Loucy (cell line): ENCODE data around the gene APLF.

Experiments used
- H2AFZ ChIP-seq: fragments of 200-600 bp; sonication (generic); 2 replicates; pipeline ENCODE4 v1.6.0; 2016; ENCODE audit warnings: antibody characterized with exemption, mild to moderate bottlenecking, low read length, moderate library complexity
- H3F3A ChIP-seq: fragments of 200-600 bp; 2 replicates; pipeline ENCODE4 v1.6.0; 2016; ENCODE audit warnings: antibody characterized with exemption, low read depth, mild to moderate bottlenecking
- H3K27me3 ChIP-seq: fragments of 200-600 bp; sonication (generic); 2 replicates; pipeline ENCODE4 v1.6.1; 2014; ENCODE audit warnings: low read length, mild to moderate bottlenecking; ENCODE audit not compliant: insufficient read depth, poor library complexity, severe bottlenecking
- H3K36me3 ChIP-seq: fragments of 200-600 bp; sonication (generic); 2 replicates; pipeline ENCODE4 v1.6.1; 2016; ENCODE audit warnings: low read length; ENCODE audit not compliant: insufficient read depth
- H3K4me1 ChIP-seq: fragments of 200-600 bp; sonication (generic); 2 replicates; pipeline ENCODE4 v1.5.1; 2014; ENCODE audit warnings: low read length, mild to moderate bottlenecking; ENCODE audit not compliant: insufficient read depth, poor library complexity, severe bottlenecking
- H3K4me2 ChIP-seq: fragments of 200-600 bp; sonication (generic); 2 replicates; pipeline ENCODE4 v1.6.0; 2014; ENCODE audit warnings: antibody characterized with exemption, low read length, low read depth, mild to moderate bottlenecking; ENCODE audit not compliant: poor library complexity, severe bottlenecking
- H3K4me3 ChIP-seq: fragments of 200-600 bp; sonication (generic); 2 replicates; pipeline ENCODE4 v1.5.1; 2014; ENCODE audit warnings: low read length, mild to moderate bottlenecking, mixed read lengths; ENCODE audit not compliant: poor library complexity, severe bottlenecking
- H3K79me2 ChIP-seq: fragments of 200-600 bp; sonication (generic); 2 replicates; pipeline ENCODE4 v1.6.1; 2014; ENCODE audit warnings: low read length; ENCODE audit not compliant: insufficient read depth
- H3K9ac ChIP-seq: fragments of 200-600 bp; sonication (generic); 2 replicates; pipeline ENCODE4 v1.6.0; 2014; ENCODE audit warnings: mild to moderate bottlenecking, low read depth, low read length, moderate library complexity; ENCODE audit not compliant: poor library complexity, severe bottlenecking
- H3K9me2 ChIP-seq: fragments of 200-600 bp; sonication (generic); replicated peaks from 2 replicates; pipeline ENCODE4 v1.6.1; 2016; ENCODE audit warnings: low read depth, low read length, mixed read lengths
- H3K9me3 ChIP-seq: fragments of 200-600 bp; sonication (generic); 2 replicates; pipeline ENCODE4 v1.6.1; 2014; ENCODE audit warnings: mild to moderate bottlenecking, antibody characterized with exemption, low read length, low read depth; ENCODE audit not compliant: insufficient read depth
- H4K20me1 ChIP-seq: fragments of 200-600 bp; sonication (generic); 2 replicates; pipeline ENCODE4 v1.6.0; 2014; ENCODE audit warnings: antibody characterized with exemption, low read length, mild to moderate bottlenecking; ENCODE audit not compliant: insufficient read depth, poor library complexity, severe bottlenecking
- CTCF ChIP-seq: fragments of 200-600 bp; sonication (generic); conservative IDR thresholded peaks from 2 replicates; pipeline ENCODE4 v1.5.1; 2014; ENCODE audit warnings: mild to moderate bottlenecking, antibody characterized with exemption, low read length
- EZH2phosphoT487 ChIP-seq: fragments of 200-600 bp; IDR thresholded peaks from 2 replicates; pipeline ENCODE4 v1.6.1; 2018; ENCODE audit warnings: antibody characterized with exemption, mild to moderate bottlenecking, moderate library complexity, borderline replicate concordance

APLF gene

GRCh38 chr2:68418855-68419254, 48.5 kb upstream of the APLF start:
- H3K9me2 ChIP-seq = no peaks in the 10 kb centered on the region
- H3K4me3 ChIP-seq = no peak overlapping the region
- H4K20me1 ChIP-seq = no peaks in the 10 kb centered on the region
- peak overlapping the region; percentile 55 for H3K9ac ChIP-seq
- H2AFZ ChIP-seq = peak overlapping the region; percentile 35
- TF ChIP-seq CTCF = peak; percentile 27; the same call in 1 of the 2 replicates
- TF ChIP-seq EZH2phosphoT487 = no peak
- H3K4me1 ChIP-seq = peaks cover 49% of the 10 kb centered on the region
- H3F3A ChIP-seq = no peaks in the 10 kb centered on the region
- no peaks in the 10 kb centered on the region for H3K27me3 ChIP-seq
- no peaks in the 10 kb centered on the region for H3K36me3 ChIP-seq
- no peaks in the 10 kb centered on the region for H3K79me2 ChIP-seq
- peak overlapping the region; percentile 41 for H3K4me2 ChIP-seq
- no peaks in the 10 kb centered on the region for H3K9me3 ChIP-seq

GRCh38 chr2:68420254-68420910, 47.0 kb upstream of the APLF start:
- Histone ChIP-seq H3K4me2 (peak overlapping the region; percentile 25), H3K27me3 (no peaks in the 10 kb centered on the region), H3K36me3 (no peaks in the 10 kb centered on the region), H2AFZ (peak overlapping the region; percentile 34; the same call in 1 of the 2 replicates), H3K9ac (peak overlapping the region; percentile 34), H3F3A (no peaks in the 10 kb centered on the region), H3K79me2 (no peaks in the 10 kb centered on the region), H4K20me1 (no peaks in the 10 kb centered on the region), H3K9me3 (no peaks in the 10 kb centered on the region), H3K4me3 (no peak overlapping the region), H3K4me1 (peaks cover 57% of the 10 kb centered on the region), H3K9me2 (no peaks in the 10 kb centered on the region)
- no peak for TF ChIP-seq CTCF
- TF ChIP-seq EZH2phosphoT487 = no peak

- no peaks in the 10 kb centered on the region for H3K79me2 ChIP-seq
- peak overlapping the region; percentile 60; the same call in 1 of the 2 replicates for H2AFZ ChIP-seq
- H3K4me1 ChIP-seq = peaks cover 46% of the 10 kb centered on the region
- peak overlapping the region; percentile 11 for H3K4me3 ChIP-seq
- no peaks in the 10 kb centered on the region for H4K20me1 ChIP-seq
- TF ChIP-seq CTCF = no peak
- TF ChIP-seq EZH2phosphoT487 = no peak
- H3F3A ChIP-seq = no peaks in the 10 kb centered on the region
- H3K27me3 ChIP-seq = no peaks in the 10 kb centered on the region
- H3K9ac ChIP-seq = no peak overlapping the region
- peak overlapping the region; percentile 53 for H3K4me2 ChIP-seq
- H3K9me3 ChIP-seq = no peaks in the 10 kb centered on the region
- H3K9me2 ChIP-seq = no peaks in the 10 kb centered on the region
- no peaks in the 10 kb centered on the region for H3K36me3 ChIP-seq
Observed at GRCh38 chr2:68423966-68424650, 43.3 kb upstream of the APLF start.
